GM12865 (cell line): ENCODE measurements around the gene ZBTB16.

Experiments used
- DNase-seq: peaks from one replicate; pipeline ENCODE4 v3.0.0; 2010; ENCODE audit warnings: low read depth
- H3K4me3 ChIP-seq: 2 replicates; pipeline ENCODE4 v1.5.1; 2011; ENCODE audit warnings: mild to moderate bottlenecking, low read depth, low read length, control low read depth
- TF ChIP-seq, protein P1 (sequence below): IDR thresholded peaks from 2 replicates; pipeline ENCODE4 v1.5.1; 2011; ENCODE audit warnings: low read length, control low read depth, low read depth, inconsistent platforms; ENCODE audit not compliant: insufficient read depth; ENCODE audit errors: missing control alignments

Gene ZBTB16

DNA sequence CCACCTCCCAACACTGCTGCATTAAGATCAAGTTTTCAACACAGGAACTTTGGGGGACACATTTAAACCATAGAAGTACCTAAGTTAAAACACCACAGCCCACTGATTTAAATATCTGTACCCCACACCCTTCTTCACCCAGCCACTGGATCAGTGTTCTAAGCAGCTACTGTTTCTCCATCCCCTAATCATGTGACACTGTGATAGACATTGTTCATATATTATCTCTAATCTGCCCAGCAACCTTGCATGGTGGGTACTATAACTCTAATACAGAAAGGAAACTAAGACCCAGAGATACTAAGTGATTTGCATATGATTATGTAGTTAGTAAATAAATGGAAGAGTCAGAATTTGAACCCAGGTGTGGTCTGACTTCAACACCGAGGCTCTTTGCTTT is 166.2 kb downstream of the ZBTB16 start:
- no peak for DNase-seq
- no peak overlapping the region for H3K4me3 ChIP-seq
- TF ChIP-seq, protein P1, sequence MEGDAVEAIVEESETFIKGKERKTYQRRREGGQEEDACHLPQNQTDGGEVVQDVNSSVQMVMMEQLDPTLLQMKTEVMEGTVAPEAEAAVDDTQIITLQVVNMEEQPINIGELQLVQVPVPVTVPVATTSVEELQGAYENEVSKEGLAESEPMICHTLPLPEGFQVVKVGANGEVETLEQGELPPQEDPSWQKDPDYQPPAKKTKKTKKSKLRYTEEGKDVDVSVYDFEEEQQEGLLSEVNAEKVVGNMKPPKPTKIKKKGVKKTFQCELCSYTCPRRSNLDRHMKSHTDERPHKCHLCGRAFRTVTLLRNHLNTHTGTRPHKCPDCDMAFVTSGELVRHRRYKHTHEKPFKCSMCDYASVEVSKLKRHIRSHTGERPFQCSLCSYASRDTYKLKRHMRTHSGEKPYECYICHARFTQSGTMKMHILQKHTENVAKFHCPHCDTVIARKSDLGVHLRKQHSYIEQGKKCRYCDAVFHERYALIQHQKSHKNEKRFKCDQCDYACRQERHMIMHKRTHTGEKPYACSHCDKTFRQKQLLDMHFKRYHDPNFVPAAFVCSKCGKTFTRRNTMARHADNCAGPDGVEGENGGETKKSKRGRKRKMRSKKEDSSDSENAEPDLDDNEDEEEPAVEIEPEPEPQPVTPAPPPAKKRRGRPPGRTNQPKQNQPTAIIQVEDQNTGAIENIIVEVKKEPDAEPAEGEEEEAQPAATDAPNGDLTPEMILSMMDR, result no peak

- DNase-seq, result no peak
- TF ChIP-seq, protein P1, result no peak
- no peak overlapping the region for H3K4me3 ChIP-seq
Measured at GRCh38 chr11:114226356-114226755, 166.8 kb downstream of the ZBTB16 start.

DNA sequence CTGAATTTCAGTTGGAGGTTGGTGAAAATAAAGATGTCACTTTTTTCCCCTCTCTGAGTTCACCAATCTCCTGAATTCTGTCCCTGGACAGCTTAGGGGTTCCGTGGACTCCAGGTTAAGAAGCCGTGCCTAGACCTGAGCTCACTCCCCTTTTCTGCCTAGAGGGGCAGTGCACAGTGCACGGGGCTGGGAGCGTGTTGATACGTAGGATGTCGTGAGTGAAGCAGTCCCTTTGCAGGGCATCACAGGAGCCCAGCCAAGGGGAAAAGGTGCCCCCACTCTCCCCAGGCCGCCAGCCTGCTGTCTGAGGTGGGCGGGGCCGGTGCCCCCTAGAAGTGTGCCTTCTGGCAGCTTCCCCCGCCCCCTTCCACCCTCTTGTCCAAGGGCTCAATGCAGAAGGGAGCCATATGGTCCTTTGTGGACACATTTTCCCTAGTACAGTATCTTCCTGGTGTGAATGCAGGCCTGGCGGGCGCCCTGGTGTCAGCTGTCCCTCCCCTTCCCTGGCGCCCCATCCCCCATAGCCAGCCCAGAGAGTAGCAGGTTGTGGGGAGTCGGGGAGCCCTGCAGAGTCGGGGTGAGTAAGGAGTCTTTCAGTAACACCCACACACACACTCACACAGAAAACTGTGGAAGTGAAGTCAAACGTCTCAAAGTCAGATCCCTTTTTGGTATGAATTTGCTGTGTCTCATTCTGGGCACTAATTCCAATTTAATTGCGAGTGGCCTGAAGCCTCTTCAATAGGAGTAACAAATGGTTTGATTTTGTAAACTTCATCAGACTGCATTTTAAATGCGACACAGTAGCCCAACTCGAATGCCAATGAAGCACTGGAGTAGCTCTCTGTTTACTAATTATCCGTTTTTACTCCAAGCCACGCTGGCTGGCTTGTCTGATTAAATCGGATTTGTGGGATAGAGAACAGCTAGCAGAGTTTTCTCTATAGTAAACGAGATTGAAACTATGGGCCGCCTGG is 169.2 kb downstream of the ZBTB16 start:
- DNase-seq, result no peak
- H3K4me3 ChIP-seq, result no peak overlapping the region
- TF ChIP-seq, protein P1, result no peak

DNA sequence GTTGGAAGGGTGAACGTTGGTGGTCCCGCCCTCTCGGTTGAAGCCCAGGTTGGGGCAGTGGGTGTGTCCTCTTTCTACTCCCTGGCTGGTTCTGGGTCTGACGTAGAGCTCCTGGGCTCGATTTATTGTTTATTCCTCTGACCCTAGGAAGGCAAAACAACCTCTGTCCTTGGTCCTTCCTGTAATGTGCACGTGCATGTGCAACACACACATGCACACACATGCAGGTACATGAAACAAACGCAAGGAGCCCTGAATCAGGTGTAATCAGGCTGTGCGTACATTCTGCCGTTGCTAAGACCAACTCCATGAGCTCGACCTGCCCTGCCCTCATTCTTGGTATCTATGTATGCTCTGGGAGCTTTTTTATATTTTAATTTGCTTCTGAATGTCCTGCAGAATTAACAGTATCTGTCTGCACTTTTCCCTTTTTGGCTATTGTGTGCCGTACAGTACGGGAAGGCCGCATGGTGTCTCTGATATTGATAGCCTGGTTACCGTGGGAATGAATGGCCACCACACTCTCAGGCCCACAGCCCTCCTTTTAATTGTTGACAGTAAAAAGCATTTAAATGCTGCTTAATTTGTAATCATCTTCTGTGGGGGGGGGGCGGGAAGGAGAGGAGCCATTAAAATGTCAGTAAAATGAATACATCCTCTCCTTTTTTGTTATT is 170.7 kb downstream of the ZBTB16 start:
- no peak overlapping the region for H3K4me3 ChIP-seq
- TF ChIP-seq, protein P1, result no peak
- DNase-seq, result no peak

- TF ChIP-seq, protein P1, result no peak
- no peak for DNase-seq
- no peak overlapping the region for H3K4me3 ChIP-seq
Measured at GRCh38 chr11:114232400-114233059, 173.0 kb downstream of the ZBTB16 start.

- H3K4me3 ChIP-seq, result no peak overlapping the region
- no peak for DNase-seq
- TF ChIP-seq, protein P1, result no peak
Measured at GRCh38 chr11:114233755-114234154, 174.2 kb downstream of the ZBTB16 start.
